Measurements from ENCODE around the gene MIER3.

DNA sequence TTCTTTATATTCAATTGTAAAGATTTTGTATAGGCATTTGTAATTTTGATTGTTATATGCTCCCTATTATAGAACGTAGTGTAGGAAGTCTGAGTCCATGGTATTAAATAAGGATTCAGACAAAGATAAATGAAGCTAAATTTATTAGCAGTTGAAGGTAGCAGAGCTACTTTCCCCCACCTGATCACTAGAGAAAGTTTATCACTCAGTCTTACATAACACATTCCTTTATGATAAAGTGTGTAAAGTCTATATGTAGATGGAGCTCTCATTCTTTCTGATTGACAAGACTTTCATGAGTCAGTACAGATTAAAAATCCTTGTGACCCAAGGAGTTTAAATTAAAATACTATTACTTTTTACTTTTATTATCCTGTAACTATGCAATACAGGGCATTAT lies 2.3 kb upstream of the MIER3 start:
- TF ChIP-seq BCOR (IDR thresholded peaks at IDR 0.05), result no peak
- TF ChIP-seq, protein P1, sequence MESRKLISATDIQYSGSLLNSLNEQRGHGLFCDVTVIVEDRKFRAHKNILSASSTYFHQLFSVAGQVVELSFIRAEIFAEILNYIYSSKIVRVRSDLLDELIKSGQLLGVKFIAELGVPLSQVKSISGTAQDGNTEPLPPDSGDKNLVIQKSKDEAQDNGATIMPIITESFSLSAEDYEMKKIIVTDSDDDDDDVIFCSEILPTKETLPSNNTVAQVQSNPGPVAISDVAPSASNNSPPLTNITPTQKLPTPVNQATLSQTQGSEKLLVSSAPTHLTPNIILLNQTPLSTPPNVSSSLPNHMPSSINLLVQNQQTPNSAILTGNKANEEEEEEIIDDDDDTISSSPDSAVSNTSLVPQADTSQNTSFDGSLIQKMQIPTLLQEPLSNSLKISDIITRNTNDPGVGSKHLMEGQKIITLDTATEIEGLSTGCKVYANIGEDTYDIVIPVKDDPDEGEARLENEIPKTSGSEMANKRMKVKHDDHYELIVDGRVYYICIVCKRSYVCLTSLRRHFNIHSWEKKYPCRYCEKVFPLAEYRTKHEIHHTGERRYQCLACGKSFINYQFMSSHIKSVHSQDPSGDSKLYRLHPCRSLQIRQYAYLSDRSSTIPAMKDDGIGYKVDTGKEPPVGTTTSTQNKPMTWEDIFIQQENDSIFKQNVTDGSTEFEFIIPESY (CRISPR knock-in tag; IDR thresholded peaks at IDR 0.05), result no peak
